CD4-positive, alpha-beta memory T cell (primary cell): ENCODE measurements around the gene ANKDD1A. TPM values are rescaled to one million over a fixed set of nuclear protein-coding genes. Genes with fewer than 3 reads are reported as not detected.
A peak's percentile ranks its signal among the peaks of the same experiment; 100 is the strongest.

Experiments used
- CTCF ChIA-PET: fragments of 350-600 bp; sonication (Branson Sonifier 250); formaldehyde crosslinking; loops from one replicate; lab custom pipeline; 2021; ENCODE audit warnings: inconsistent platforms; ENCODE audit not compliant: partially characterized antibody; lab: Charles Lee
- POLR2A ChIA-PET: fragments of 350-600 bp; sonication (Branson Sonifier 250); formaldehyde crosslinking; loops from one replicate; lab custom pipeline; 2021; ENCODE audit not compliant: partially characterized antibody; lab: Charles Lee
- DNase-seq, 5 donors: peaks; one replicate each; pipeline versions ENCODE4 v3.0.0 to v3.0.0-alpha.2; 2020 to 2022; ENCODE audit warnings: mixed read lengths in 1 of 5
- H3K27ac ChIP-seq: one replicate; pipeline ENCODE4 v1.7.0; 2013; ENCODE audit warnings: low read depth, low read length
- H3K27me3 ChIP-seq: 2 replicates; pipeline ENCODE4 v1.7.0; 2013; ENCODE audit warnings: mild to moderate bottlenecking, low read length, moderate library complexity; ENCODE audit not compliant: insufficient read depth
- H3K36me3 ChIP-seq: 2 replicates; pipeline ENCODE4 v1.7.0; 2013; ENCODE audit warnings: mild to moderate bottlenecking, low read length, moderate library complexity; ENCODE audit not compliant: insufficient read depth
- H3K4me1 ChIP-seq: 2 replicates; pipeline ENCODE4 v1.7.0; 2013; ENCODE audit warnings: mild to moderate bottlenecking, low read length, moderate library complexity; ENCODE audit not compliant: insufficient read depth
- H3K4me3 ChIP-seq, 2 donors: one replicate each; pipeline ENCODE4 v1.7.0; 2013; ENCODE audit warnings: low read length in 2 of 2, mild to moderate bottlenecking in 1 of 2
- H3K9me3 ChIP-seq, 2 donors: one replicate each; pipeline ENCODE4 v1.7.0; 2013; ENCODE audit warnings: low read length in 2 of 2, control low read depth in 1 of 2; ENCODE audit not compliant: control insufficient read depth in 1 of 2
- H3K27ac Mint-ChIP-seq, 7 donors: one replicate each; pipeline ENCODE4 v1.8.0; 2020 to 2021; ENCODE audit warnings: mixed read lengths in 7 of 7, mild to moderate bottlenecking in 6 of 7, inconsistent platforms in 3 of 7, moderate library complexity in 3 of 7
- H3K27me3 Mint-ChIP-seq, 2 donors: one replicate each; pipeline ENCODE4 v1.8.0; 2020 to 2021; ENCODE audit warnings: mixed read lengths in 2 of 2
- H3K36me3 Mint-ChIP-seq, 2 donors: one replicate each; pipeline ENCODE4 v1.8.0; 2020 to 2021; ENCODE audit warnings: mixed read lengths in 2 of 2, inconsistent platforms in 1 of 2, mild to moderate bottlenecking in 1 of 2
- H3K4me1 Mint-ChIP-seq, 4 donors: one replicate each; pipeline ENCODE4 v1.8.0; 2020 to 2021; ENCODE audit warnings: mixed read lengths in 4 of 4, mild to moderate bottlenecking in 1 of 4
- H3K4me3 Mint-ChIP-seq, 8 donors: one replicate each; pipeline ENCODE4 v1.8.0; 2020 to 2021; ENCODE audit warnings: mixed read lengths in 8 of 8, mild to moderate bottlenecking in 7 of 8, moderate library complexity in 6 of 8, inconsistent platforms in 3 of 8
- H3K9me3 Mint-ChIP-seq, 8 donors: one replicate each; pipeline ENCODE4 v1.8.0; 2020 to 2021; ENCODE audit warnings: mixed read lengths in 8 of 8, mild to moderate bottlenecking in 5 of 8, inconsistent platforms in 3 of 8, moderate library complexity in 1 of 8
- intact Hi-C: fragments of 100-400 bp; cut with micrococcal nuclease; formaldehyde crosslinking; loops from one replicate; pipeline ENCODE4 v1.15.1; 2023
- polyA plus RNA-seq, 2 donors: library from polyadenylated mRNA; unstranded; fragments of 300-500 nt; fragmentation: Illumina TruSeq; gene quantifications; one replicate each; pipeline ENCODE4 v1.2.3, GENCODE V29; 2021
- total RNA-seq, 2 experiments: library from RNA; stranded (reverse); gene quantifications; one replicate each; pipeline ENCODE4 v1.2.3, GENCODE V29; 2021

The ANKDD1A gene
- total and polyA plus RNA-seq, 4 experiments from 2014 or later = 0.16 to 5.9 (median 3.1) TPM

- H3K4me1 Mint-ChIP-seq = peaks cover 0 to 17% (median 4%) of the 10 kb centered on the region in 4 donors
- Histone ChIP-seq H3K36me3 (peaks cover 7% of the 10 kb centered on the region), H3K4me1 (no peaks in the 10 kb centered on the region), H3K27me3 (no peaks in the 10 kb centered on the region), H3K4me3 (no peak overlapping the region), H3K27ac (no peak overlapping the region), H3K9me3 (no peaks in the 10 kb centered on the region)
- H3K36me3 Mint-ChIP-seq = peaks cover 21 to 26% of the 10 kb centered on the region in 2 donors
- intact Hi-C loops = no loop called here
- peaks cover 0 to 1% (median 0%) of the 10 kb centered on the region in 8 donors for H3K9me3 Mint-ChIP-seq
- ChIA-PET POLR2A (no interaction called here), CTCF (no interaction called here)
- H3K27me3 Mint-ChIP-seq = no peaks in the 10 kb centered on the region
- no peak overlapping the region for H3K4me3 Mint-ChIP-seq
- H3K27ac Mint-ChIP-seq = peak overlapping the region; percentile 49 to 95 (median 77)
- DNase-seq = no peak
Observed at GRCh38 chr15:64954395-64954794, 42.7 kb downstream of the ANKDD1A start.

GRCh38 chr15:64959128-64959527 is 47.4 kb downstream of the ANKDD1A start:
- Histone ChIP-seq H3K36me3 (peaks cover 40% of the 10 kb centered on the region), H3K4me3 (no peak overlapping the region), H3K4me1 (no peaks in the 10 kb centered on the region), H3K9me3 (no peaks in the 10 kb centered on the region), H3K27me3 (no peaks in the 10 kb centered on the region), H3K27ac (no peak overlapping the region)
- peaks cover 0 to 6% (median 2%) of the 10 kb centered on the region in 4 donors for H3K4me1 Mint-ChIP-seq
- DNase-seq = no peak
- H3K4me3 Mint-ChIP-seq = no peak overlapping the region
- intact Hi-C loops = no loop called here
- ChIA-PET POLR2A (no interaction called here), CTCF (no interaction called here)
- H3K27ac Mint-ChIP-seq = no peak overlapping the region
- H3K36me3 Mint-ChIP-seq = peaks cover 59 to 67% of the 10 kb centered on the region in 2 donors
- peaks cover 0 to 2% (median 0%) of the 10 kb centered on the region in 8 donors for H3K9me3 Mint-ChIP-seq
- H3K27me3 Mint-ChIP-seq = no peaks in the 10 kb centered on the region

GRCh38 chr15:64960153-64960552 is 48.5 kb downstream of the ANKDD1A start:
- no peaks in the 10 kb centered on the region for H3K9me3 ChIP-seq
- ChIA-PET POLR2A (no interaction called here), CTCF (no interaction called here)
- H3K9me3 Mint-ChIP-seq = peaks cover 0 to 2% (median 0%) of the 10 kb centered on the region in 8 donors
- H3K27ac ChIP-seq = no peak overlapping the region
- no peaks in the 10 kb centered on the region for H3K4me1 Mint-ChIP-seq
- H3K4me3 ChIP-seq = no peak overlapping the region
- H3K36me3 Mint-ChIP-seq = peaks cover 63 to 77% of the 10 kb centered on the region in 2 donors
- no peak for DNase-seq
- no peaks in the 10 kb centered on the region for H3K27me3 ChIP-seq
- peak overlapping the region in 2 of 7 donors; percentile 10 to 37 for H3K27ac Mint-ChIP-seq
- peaks cover 49% of the 10 kb centered on the region for H3K36me3 ChIP-seq
- H3K4me1 ChIP-seq = no peaks in the 10 kb centered on the region
- H3K27me3 Mint-ChIP-seq = no peaks in the 10 kb centered on the region
- intact Hi-C loops = no loop called here
- H3K4me3 Mint-ChIP-seq = no peak overlapping the region

- H3K4me1 ChIP-seq = no peaks in the 10 kb centered on the region
- Mint-ChIP-seq H3K27me3 (no peaks in the 10 kb centered on the region), H3K36me3 (peaks cover 62 to 74% of the 10 kb centered on the region in 2 donors), H3K9me3 (peaks cover 0 to 2% (median 0%) of the 10 kb centered on the region in 8 donors), H3K4me3 (no peak overlapping the region), H3K4me1 (no peaks in the 10 kb centered on the region), H3K27ac (peak overlapping the region in 1 of 7 donors; percentile 50)
- intact Hi-C loops = no loop called here
- ChIA-PET CTCF (no interaction called here), POLR2A (no interaction called here)
- no peaks in the 10 kb centered on the region for H3K9me3 ChIP-seq
- peaks cover 47% of the 10 kb centered on the region for H3K36me3 ChIP-seq
- H3K27ac ChIP-seq = no peak overlapping the region
- H3K4me3 ChIP-seq = no peak overlapping the region
- H3K27me3 ChIP-seq = no peaks in the 10 kb centered on the region
- DNase-seq = no peak
Observed at GRCh38 chr15:64961013-64961412, 49.3 kb downstream of the ANKDD1A start.

- Histone ChIP-seq H3K4me1 (no peaks in the 10 kb centered on the region), H3K4me3 (no peak overlapping the region), H3K27me3 (no peaks in the 10 kb centered on the region), H3K9me3 (no peaks in the 10 kb centered on the region), H3K36me3 (peaks cover 49% of the 10 kb centered on the region), H3K27ac (no peak overlapping the region)
- no peaks in the 10 kb centered on the region for H3K4me1 Mint-ChIP-seq
- no peak overlapping the region for H3K4me3 Mint-ChIP-seq
- CTCF ChIA-PET = no interaction called here
- intact Hi-C loops = no loop called here
- H3K27me3 Mint-ChIP-seq = no peaks in the 10 kb centered on the region
- H3K27ac Mint-ChIP-seq = no peak overlapping the region
- no peak for DNase-seq
- H3K9me3 Mint-ChIP-seq = no peaks in the 10 kb centered on the region
- POLR2A ChIA-PET = no interaction called here
- peaks cover 36 to 55% of the 10 kb centered on the region in 2 donors for H3K36me3 Mint-ChIP-seq
Observed at GRCh38 chr15:64969401-64969800, 57.7 kb downstream of the ANKDD1A start.

- Mint-ChIP-seq H3K27ac (no peak overlapping the region), H3K36me3 (peaks cover 34 to 50% of the 10 kb centered on the region in 2 donors), H3K4me3 (no peak overlapping the region), H3K27me3 (no peaks in the 10 kb centered on the region), H3K9me3 (no peaks in the 10 kb centered on the region), H3K4me1 (no peaks in the 10 kb centered on the region)
- POLR2A ChIA-PET = interaction anchor here (1.7 kb wide), 1 partner anchor 19 kb away, joined by 3 read pairs; the partner anchor contains the start of gene SPG21
- no peak for DNase-seq
- Histone ChIP-seq H3K4me3 (no peak overlapping the region), H3K27ac (no peak overlapping the region), H3K9me3 (no peaks in the 10 kb centered on the region), H3K4me1 (no peaks in the 10 kb centered on the region), H3K36me3 (peaks cover 49% of the 10 kb centered on the region), H3K27me3 (no peaks in the 10 kb centered on the region)
- CTCF ChIA-PET = interaction anchor here (0.6 kb wide), 1 partner anchor 15 kb away, joined by 3 read pairs; no protein-coding TSS in a partner anchor
- intact Hi-C loops = no loop called here
Observed at GRCh38 chr15:64970698-64971097, 59.0 kb downstream of the ANKDD1A start.

GRCh38 chr15:64975390-64975789 is 63.7 kb downstream of the ANKDD1A start:
- H3K4me1 Mint-ChIP-seq = no peaks in the 10 kb centered on the region
- POLR2A ChIA-PET = no interaction called here
- peaks cover 35 to 58% of the 10 kb centered on the region in 2 donors for H3K36me3 Mint-ChIP-seq
- H3K9me3 ChIP-seq = no peaks in the 10 kb centered on the region
- H3K27me3 Mint-ChIP-seq = no peaks in the 10 kb centered on the region
- H3K36me3 ChIP-seq = peaks cover 47% of the 10 kb centered on the region
- no peak for DNase-seq
- intact Hi-C loops = no loop called here
- H3K27ac Mint-ChIP-seq = peak overlapping the region in 1 of 7 donors; percentile 24
- no peaks in the 10 kb centered on the region for H3K4me1 ChIP-seq
- no peak overlapping the region for H3K4me3 ChIP-seq
- H3K9me3 Mint-ChIP-seq = no peaks in the 10 kb centered on the region
- H3K4me3 Mint-ChIP-seq = no peak overlapping the region
- H3K27me3 ChIP-seq = no peaks in the 10 kb centered on the region
- CTCF ChIA-PET = interaction anchor here (0.6 to 0.7 kb wide), 2 partner anchors 118 to 881 kb away, joined by 3 read pairs; no protein-coding TSS in a partner anchor
- no peak overlapping the region for H3K27ac ChIP-seq
